Measurements from ENCODE around the gene SLIT3.
"Not testable (repeated sequence)": the region's sequence is repeated elsewhere in the genome, so short reads cannot be mapped to it uniquely, and the experiment has no call there.

SLIT3 gene

GRCh38 chr5:169128679-169129078 is 172.3 kb downstream of the SLIT3 start:
- in situ Hi-C loops (cut with MboI; ENCODE audit: low pct_unique_long_range_greater_than_20kb, low sequenced_read_pairs) = no loop called here
- no peak for DNase-seq

DNA sequence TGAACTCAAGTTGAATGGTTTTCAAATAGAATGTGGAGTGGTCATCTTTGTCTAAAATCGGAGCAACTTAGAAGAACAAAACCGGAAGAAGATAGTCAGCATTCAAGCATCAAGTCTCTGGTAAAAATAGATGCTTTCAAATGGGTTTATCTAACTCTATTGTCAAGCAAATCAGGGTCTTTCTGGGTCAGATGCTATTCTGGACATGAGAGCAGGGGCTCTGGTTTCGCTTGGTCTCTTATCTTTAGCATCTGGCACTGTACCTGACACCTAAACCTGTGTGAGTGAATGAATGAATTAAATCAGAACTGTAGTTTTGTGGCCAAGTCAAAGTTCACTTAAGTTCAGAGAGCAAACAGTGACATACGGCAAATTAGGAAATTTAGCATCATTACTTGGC is 173.5 kb downstream of the SLIT3 start:
- no peak for DNase-seq
- in situ Hi-C loops (cut with MboI; ENCODE audit: low pct_unique_long_range_greater_than_20kb, low sequenced_read_pairs) = no loop called here

DNA sequence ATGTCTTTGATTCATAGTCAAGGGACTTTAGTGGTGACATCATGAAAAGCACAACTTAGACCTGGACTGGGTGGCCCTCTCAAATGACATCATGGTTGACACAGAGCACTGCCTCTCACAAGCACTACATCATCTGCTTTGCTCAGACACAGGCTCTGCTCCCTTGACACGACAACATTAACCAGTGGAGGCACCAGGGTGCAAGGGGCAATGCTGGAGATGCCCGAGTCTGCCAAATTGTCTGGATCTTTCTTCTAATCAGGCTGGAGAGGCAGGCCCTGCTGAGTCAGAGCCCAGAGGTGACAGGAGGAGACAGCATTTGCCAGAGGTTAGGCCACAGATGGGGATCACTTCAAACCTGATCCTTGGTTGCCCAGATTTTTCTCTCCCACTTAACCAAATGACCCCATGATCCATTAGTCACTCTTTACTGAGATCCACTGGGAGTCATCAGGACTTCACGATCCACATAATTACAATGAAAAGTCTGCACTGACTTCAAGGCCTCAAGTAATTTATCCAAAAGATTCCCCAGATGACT is 174.4 kb downstream of the SLIT3 start:
- DNase-seq = no peak
- in situ Hi-C loops (cut with MboI; ENCODE audit: low pct_unique_long_range_greater_than_20kb, low sequenced_read_pairs) = no loop called here

GRCh38 chr5:169125571-169125970 is 175.4 kb downstream of the SLIT3 start:
- DNase-seq = no peak
- in situ Hi-C loops (cut with MboI; ENCODE audit: low pct_unique_long_range_greater_than_20kb, low sequenced_read_pairs) = no loop called here

- no peak for DNase-seq
- in situ Hi-C loops (cut with MboI; ENCODE audit: low pct_unique_long_range_greater_than_20kb, low sequenced_read_pairs) = no loop called here
Observed at GRCh38 chr5:169122951-169123350, 178.0 kb downstream of the SLIT3 start.

GRCh38 chr5:169121630-169122420 is 179.1 kb downstream of the SLIT3 start:
- DNase-seq = no peak
- in situ Hi-C loops (cut with MboI; ENCODE audit: low pct_unique_long_range_greater_than_20kb, low sequenced_read_pairs) = no loop called here

DNA sequence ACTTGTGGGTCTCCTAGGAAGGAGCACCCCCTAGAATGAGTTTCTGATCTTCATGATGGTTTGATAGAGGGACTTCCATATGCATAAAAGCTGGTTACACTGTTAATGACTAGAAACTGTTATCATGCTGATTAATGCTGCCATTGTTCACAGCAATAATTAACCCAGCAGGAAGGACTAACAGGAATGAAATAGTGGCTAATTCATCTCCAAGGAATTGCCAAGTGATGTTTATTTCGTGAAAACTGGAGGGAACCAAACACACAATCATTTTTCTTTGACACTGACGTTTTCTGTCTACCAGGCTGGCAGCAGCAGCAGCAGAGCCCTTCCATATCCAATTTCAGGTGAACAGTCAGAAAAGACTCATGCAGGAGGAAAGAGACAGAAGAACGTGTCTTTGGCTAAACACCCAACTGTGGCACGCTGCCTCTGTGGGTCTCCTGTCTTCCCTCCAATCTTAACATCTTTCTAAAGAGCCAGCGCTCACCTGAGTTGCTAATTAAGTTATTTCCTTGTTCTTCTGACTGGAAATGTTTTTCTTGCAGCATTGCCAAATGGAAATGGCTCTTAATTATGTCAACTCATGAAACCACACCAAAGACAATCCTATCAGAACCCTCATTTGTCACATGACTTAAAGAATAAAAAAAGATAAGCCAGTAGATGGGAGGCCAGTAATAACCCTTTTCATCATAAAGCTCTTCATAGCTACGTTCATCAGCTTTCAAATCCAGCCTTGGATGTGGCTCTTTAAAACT is 181.5 kb downstream of the SLIT3 start:
- in situ Hi-C loops (cut with MboI; ENCODE audit: low pct_unique_long_range_greater_than_20kb, low sequenced_read_pairs) = no loop called here
- DNase-seq = no peak

- in situ Hi-C loops (cut with MboI; ENCODE audit: low pct_unique_long_range_greater_than_20kb, low sequenced_read_pairs) = no loop called here
- no peak for DNase-seq
Observed at GRCh38 chr5:169116961-169117461, 183.9 kb downstream of the SLIT3 start.

DNA sequence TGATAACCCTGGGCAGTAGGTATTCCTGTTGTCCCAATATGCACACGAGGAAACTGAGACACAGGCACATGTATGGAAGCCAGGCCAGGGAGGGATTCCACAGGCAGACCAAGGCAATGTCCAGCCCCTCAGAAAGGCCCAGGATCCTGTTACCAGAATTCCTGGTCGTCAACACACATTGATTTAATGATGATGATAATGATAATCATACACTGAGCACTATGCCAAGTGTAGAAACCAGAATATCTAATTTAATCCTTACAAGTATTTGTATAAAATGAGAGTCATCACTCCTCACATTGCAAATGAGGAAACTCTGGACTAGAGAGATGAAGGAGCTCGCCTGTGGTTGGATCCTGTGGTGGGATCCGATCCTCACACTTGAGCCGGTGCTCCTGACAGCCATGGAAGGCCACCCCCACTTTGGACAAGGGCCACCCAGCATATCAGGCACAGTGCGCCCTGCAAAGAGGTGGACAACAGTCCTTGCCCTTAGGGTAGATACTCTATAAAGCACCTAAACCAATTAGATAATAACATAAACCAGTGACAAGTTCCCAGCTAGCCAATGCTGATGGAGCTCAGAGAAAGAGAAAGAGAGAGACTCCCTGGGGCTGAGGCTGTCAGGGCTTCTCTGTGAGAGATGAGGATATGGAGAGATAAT is 185.3 kb downstream of the SLIT3 start:
- in situ Hi-C loops (cut with MboI; ENCODE audit: low pct_unique_long_range_greater_than_20kb, low sequenced_read_pairs) = no loop called here
- no peak for DNase-seq

DNA sequence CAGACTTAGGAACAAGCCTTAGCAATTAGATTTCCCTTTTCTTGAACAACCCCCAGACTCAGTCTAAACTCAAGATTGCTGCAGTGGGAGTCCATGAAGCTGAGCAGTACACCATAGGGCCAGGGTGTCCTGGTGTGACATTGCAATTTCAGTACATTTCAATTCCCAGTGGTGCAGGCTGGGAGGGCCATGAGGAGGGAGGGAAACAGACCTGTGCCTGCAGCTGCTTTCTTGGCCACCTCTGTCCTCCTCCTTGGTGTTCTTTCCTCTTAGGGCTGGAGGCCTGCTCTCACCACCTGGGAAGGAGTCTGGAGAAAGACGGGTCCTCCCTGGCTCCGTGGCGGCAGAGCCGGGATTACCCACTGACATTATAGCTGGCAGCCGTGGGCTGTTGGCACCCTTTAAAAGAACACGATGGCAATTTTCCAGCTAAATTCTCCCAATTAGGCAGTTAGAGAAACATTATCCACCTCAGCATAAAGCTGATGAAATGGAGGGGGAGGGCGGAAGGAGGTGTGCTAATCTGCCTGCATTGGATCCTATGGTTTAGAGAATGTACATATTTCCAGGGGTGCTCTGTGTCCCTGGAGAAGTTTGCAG is 186.4 kb downstream of the SLIT3 start:
- DNase-seq = no peak
- in situ Hi-C loops (cut with MboI; ENCODE audit: low pct_unique_long_range_greater_than_20kb, low sequenced_read_pairs) = no loop called here

DNA sequence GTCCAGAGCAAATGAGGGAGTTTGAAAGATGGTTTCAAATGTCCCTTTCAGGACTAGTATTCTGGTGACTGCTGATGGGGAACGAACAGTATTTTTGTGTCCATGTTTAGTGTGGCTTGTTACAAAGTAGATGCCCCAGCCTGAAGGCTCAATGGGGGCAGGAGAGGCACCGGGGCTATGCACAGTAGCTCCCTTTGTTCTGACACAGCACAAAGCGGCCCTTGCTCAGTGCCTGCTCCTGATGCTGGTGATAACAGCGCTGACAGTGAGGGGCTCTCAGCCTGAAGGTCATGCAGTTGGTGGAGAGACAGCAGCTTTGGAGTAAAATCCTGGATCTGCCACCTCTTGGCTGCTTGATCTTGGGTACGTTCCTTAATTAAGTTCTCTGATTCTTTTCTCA is 188.9 kb downstream of the SLIT3 start:
- DNase-seq = no peak
- in situ Hi-C loops (cut with MboI; ENCODE audit: low pct_unique_long_range_greater_than_20kb, low sequenced_read_pairs) = no loop called here

DNA sequence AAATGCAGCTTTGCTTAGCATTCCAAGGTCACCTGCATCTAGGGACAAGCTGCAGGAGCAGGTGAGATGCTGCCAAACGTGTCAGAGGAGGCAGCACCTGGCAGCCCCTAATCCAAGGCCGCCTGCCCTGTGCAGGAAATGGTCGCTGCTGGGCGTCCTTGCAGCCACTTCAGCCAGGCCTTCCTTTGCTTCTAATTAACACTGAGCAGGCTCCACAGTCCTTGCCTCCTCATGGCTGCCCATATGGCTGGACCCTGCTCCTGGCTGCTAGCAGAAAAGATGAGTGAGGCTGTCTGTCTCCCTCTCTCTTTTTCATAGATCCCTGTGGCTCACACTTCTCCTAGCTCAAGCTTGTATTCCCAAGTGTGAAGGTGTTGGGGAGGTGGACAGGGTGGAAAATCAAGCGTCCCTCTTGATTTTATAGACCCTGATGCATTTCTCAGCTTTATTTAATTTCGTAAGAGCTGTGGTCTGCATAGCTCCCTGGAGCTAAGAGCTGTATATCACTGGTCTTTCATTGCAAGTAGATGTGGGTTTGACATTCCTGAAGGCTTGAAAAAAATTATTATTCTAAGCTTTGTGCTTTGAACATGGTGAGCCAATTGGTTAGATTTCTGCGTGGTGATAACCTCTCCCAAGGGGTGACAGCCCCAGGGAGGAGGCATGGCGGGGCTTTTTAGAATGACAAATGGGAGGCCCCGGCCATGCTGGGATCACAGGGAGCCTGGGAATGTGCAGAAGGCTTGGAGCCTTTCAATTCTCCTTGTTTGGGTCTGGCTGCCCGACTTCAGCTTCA is 193.8 kb downstream of the SLIT3 start:
- DNase-seq = no peak
- in situ Hi-C loops (cut with MboI; ENCODE audit: low pct_unique_long_range_greater_than_20kb, low sequenced_read_pairs) = no loop called here

- DNase-seq; in situ Hi-C loops (cut with MboI; ENCODE audit: low pct_unique_long_range_greater_than_20kb, low sequenced_read_pairs): not testable (repeated sequence)
Observed at GRCh38 chr5:169105582-169105981, 195.4 kb downstream of the SLIT3 start.

DNA sequence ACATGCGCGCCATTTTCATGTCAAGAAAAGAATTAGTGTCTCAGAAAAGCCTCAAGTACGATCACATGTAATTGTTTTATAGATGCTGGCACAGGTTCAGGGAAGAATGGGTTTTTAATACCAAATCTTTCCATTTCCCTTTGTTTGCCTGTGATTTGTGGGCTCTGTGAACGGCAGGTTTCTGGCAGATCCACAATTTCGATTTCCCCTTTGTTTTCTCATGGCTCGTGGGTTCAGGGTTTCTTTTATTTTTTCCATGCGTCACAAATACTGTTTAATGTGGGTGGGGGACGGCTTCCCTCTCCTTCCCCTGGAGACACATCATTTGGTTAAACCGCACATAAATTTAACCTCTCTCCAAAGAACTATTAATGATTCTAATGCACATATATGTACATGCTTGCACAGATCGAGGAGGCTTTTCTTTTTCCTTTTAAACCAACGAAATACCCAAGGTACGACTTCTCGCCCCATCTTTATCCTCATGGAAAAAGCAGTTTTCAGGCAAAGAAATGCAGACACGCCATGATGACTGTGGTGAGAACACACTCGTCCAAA is 195.9 kb downstream of the SLIT3 start:
- in situ Hi-C loops (cut with MboI; ENCODE audit: low pct_unique_long_range_greater_than_20kb, low sequenced_read_pairs) = no loop called here
- no peak for DNase-seq

- in situ Hi-C loops (cut with MboI; ENCODE audit: low pct_unique_long_range_greater_than_20kb, low sequenced_read_pairs) = no loop called here
- DNase-seq = no peak
Observed at GRCh38 chr5:169103586-169104181, 197.3 kb downstream of the SLIT3 start.

DNA sequence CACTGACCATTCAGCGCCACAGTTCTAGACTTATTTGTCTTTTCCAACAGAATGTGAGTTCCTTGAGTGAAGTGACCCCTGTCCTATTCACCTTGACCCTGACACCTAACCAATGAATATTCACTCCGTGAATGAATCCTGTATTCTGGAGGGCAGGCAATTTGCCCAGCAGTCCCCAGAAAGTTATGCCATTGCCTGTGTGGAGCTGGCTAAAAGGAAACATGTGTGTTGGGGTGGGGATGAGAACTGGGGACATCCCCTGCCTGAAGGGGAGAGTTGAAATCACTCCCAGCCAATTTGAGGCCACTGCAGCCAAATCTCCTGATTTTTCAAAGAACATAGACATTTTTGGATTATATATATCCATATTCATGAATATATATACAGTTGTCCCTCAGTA is 199.0 kb downstream of the SLIT3 start:
- in situ Hi-C loops (cut with MboI; ENCODE audit: low pct_unique_long_range_greater_than_20kb, low sequenced_read_pairs) = no loop called here
- DNase-seq = no peak

DNA sequence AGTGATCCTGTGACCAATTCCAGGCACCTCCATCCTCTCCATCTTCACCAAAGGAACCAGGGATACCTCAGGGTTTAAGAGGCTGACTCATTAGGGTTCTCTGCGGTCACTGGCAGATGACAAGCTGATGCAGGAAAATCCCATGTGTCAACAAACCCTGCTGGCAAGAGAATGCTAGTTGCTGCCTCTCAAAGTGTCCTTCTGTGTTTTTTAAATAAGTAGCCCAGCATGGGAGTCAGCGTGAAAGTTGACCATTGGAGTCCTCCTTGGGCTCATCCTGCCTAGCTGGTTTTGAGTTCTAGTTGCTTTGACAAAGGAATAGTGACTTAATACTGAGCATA is 200.2 kb downstream of the SLIT3 start:
- in situ Hi-C loops (cut with MboI; ENCODE audit: low pct_unique_long_range_greater_than_20kb, low sequenced_read_pairs) = no loop called here
- no peak for DNase-seq
